Prostate gland (tissue), 2 donors: Measurements from ENCODE around the gene SLC44A2. TPM values are rescaled to one million over a fixed set of nuclear protein-coding genes. Genes with fewer than 3 reads are reported as not detected.

Experiments used
- DNase-seq: peaks from one replicate; pipeline ENCODE4 v3.0.0-alpha.2; 2019; ENCODE audit warnings: low spot score
- H3K27ac ChIP-seq, 2 donors: fragments of 200-600 bp; sonication (generic); 2 replicates each; pipeline ENCODE4 v1.5.1; 2017 to 2019
- H3K27me3 ChIP-seq: fragments of 200-600 bp; sonication (generic); replicated peaks from 2 replicates; pipeline ENCODE4 v1.5.1; 2019; ENCODE audit not compliant: insufficient read depth
- H3K36me3 ChIP-seq, 2 donors: fragments of 200-600 bp; sonication (generic); 1 replicate in 1 of 2; 2 replicates in 1 of 2; pipeline versions ENCODE4 v1.5.1 to v1.8.1; 2017 to 2019
- H3K4me1 ChIP-seq: fragments of 200-600 bp; sonication (generic); replicated peaks from 2 replicates; pipeline ENCODE4 v1.5.1; 2019
- H3K4me3 ChIP-seq, 2 donors: fragments of 200-600 bp; sonication (generic); 2 replicates each; pipeline ENCODE4 v1.5.1; 2017 to 2019
- H3K9me3 ChIP-seq: fragments of 200-600 bp; sonication (generic); 2 replicates; pipeline ENCODE4 v1.5.1; 2017
- CTCF ChIP-seq, 4 experiments: fragments of 200-600 bp in 2 of 4; fragments of 450-650 bp in 2 of 4; sonication (generic) in 2 of 4; IDR thresholded peaks; 1 replicate in 3 of 4; 2 replicates in 1 of 4; pipeline ENCODE4 v1.5.1; 2016 to 2019; ENCODE audit warnings: antibody characterized with exemption in 4 of 4, mild to moderate bottlenecking in 2 of 4, moderate library complexity in 2 of 4
- POLR2A ChIP-seq: fragments of 450-650 bp; IDR thresholded peaks from one replicate; pipeline ENCODE4 v1.6.1; 2016; ENCODE audit warnings: antibody characterized with exemption, mild to moderate bottlenecking
- POLR2AphosphoS5 ChIP-seq: sonication (generic); formaldehyde crosslinking; IDR thresholded peaks from one replicate; pipeline ENCODE4 v1.6.1; 2017; ENCODE audit warnings: antibody characterized with exemption
- WGBS: methylation state at CpG from one replicate; pipeline ENCODE4 v1.1.5; 2018; 5-methylcytosine and 5-hydroxymethylcytosine counted together
- intact Hi-C: fragments of 100-400 bp; cut with DNase I; formaldehyde crosslinking; loops from one replicate; pipeline ENCODE4 v1.14.2; 2022
- total RNA-seq, 2 donors: library from RNA; depleted of rRNA; stranded (reverse); fragments of >200 nt; gene quantifications; one replicate each; pipeline ENCODE4 v1.1.0, GENCODE V29; 2016

SLC44A2 gene
- total RNA-seq, 2 donors from 2014 or later = 91.1 to 402 TPM

- H3K4me1 ChIP-seq = no peaks in the 10 kb centered on the region
- intact Hi-C loops = no loop called here
- WGBS = 89% methylated on average over 14 of the region's 14 CpGs
These were observed 9.8 kb upstream of the SLC44A2 start for GRCh38 chr19:10615429-10616023.

GRCh38 chr19:10617409-10618121 is 7.8 kb upstream of the SLC44A2 start:
- 59% methylated on average over 15 of the region's 15 CpGs for WGBS
- Histone ChIP-seq H3K4me3 (peak overlapping the region in 1 of 2 donors; percentile 9), H3K27ac (peak overlapping the region; percentile 27 to 50), H3K36me3 (no peaks in the 10 kb centered on the region), H3K9me3 (no peaks in the 10 kb centered on the region), H3K27me3 (no peaks in the 10 kb centered on the region), H3K4me1 (no peaks in the 10 kb centered on the region)
- TF ChIP-seq POLR2AphosphoS5 = peak; percentile 87
- no peak for TF ChIP-seq CTCF (IDR thresholded peaks at IDR 0.05)
- intact Hi-C loops = no loop called here
- DNase-seq = peak; percentile 70

More at GRCh38 chr19:10615429-10616023, 9.8 kb upstream of the SLC44A2 start:
- no peak for DNase-seq
- Histone ChIP-seq H3K9me3 (no peaks in the 10 kb centered on the region), H3K4me3 (no peak overlapping the region), H3K36me3 (no peaks in the 10 kb centered on the region), H3K27ac (no peak overlapping the region), H3K27me3 (no peaks in the 10 kb centered on the region)
- no peak for TF ChIP-seq POLR2AphosphoS5
- TF ChIP-seq CTCF (IDR thresholded peaks at IDR 0.05) = no peak
- TF ChIP-seq POLR2A = no peak

GRCh38 chr19:10618846-10619245 is 6.5 kb upstream of the SLC44A2 start:
- intact Hi-C loops = no loop called here
- WGBS = 93% methylated on average over 8 of the region's 8 CpGs
- no peaks in the 10 kb centered on the region for H3K9me3 ChIP-seq
- DNase-seq = no peak
- no peak overlapping the region for H3K27ac ChIP-seq
- H3K36me3 ChIP-seq = no peaks in the 10 kb centered on the region
- H3K4me3 ChIP-seq = no peak overlapping the region
- no peaks in the 10 kb centered on the region for H3K4me1 ChIP-seq
- no peaks in the 10 kb centered on the region for H3K27me3 ChIP-seq
- TF ChIP-seq POLR2AphosphoS5 (no peak), CTCF (IDR thresholded peaks at IDR 0.05) (no peak), POLR2A (no peak)

- H3K4me1 ChIP-seq = no peaks in the 10 kb centered on the region
- no peaks in the 10 kb centered on the region for H3K27me3 ChIP-seq
- H3K4me3 ChIP-seq = no peak overlapping the region
- intact Hi-C loops = no loop called here
- no peaks in the 10 kb centered on the region for H3K36me3 ChIP-seq
- no peaks in the 10 kb centered on the region for H3K9me3 ChIP-seq
- no peak for DNase-seq
- 97% methylated on average over 4 of the region's 4 CpGs for WGBS
- TF ChIP-seq POLR2A (no peak), CTCF (IDR thresholded peaks at IDR 0.05) (no peak), POLR2AphosphoS5 (no peak)
- no peak overlapping the region for H3K27ac ChIP-seq
These were observed 4.6 kb upstream of the SLC44A2 start for GRCh38 chr19:10620786-10621185.

- intact Hi-C loops = no loop called here
- H3K27ac ChIP-seq = no peak overlapping the region
- WGBS = 96% methylated on average over 8 of the region's 8 CpGs
- no peaks in the 10 kb centered on the region for H3K9me3 ChIP-seq
- no peaks in the 10 kb centered on the region for H3K27me3 ChIP-seq
- no peak for DNase-seq
- no peak for TF ChIP-seq POLR2A
- no peak for TF ChIP-seq POLR2AphosphoS5
- no peaks in the 10 kb centered on the region for H3K4me1 ChIP-seq
- no peaks in the 10 kb centered on the region for H3K36me3 ChIP-seq
- H3K4me3 ChIP-seq = no peak overlapping the region
These were observed 3.4 kb upstream of the SLC44A2 start for GRCh38 chr19:10621966-10622365.
